DMS153 (cell line): ENCODE measurements around the gene MAGEE2.
"Not testable (repeated sequence)": the region's sequence is repeated elsewhere in the genome, so short reads cannot be mapped to it uniquely, and the experiment has no call there.

Source experiments
- DNase-seq: peaks from one replicate; lab custom pipeline; 2025; lab: John Stamatoyannopoulos, UW

Gene MAGEE2

DNA sequence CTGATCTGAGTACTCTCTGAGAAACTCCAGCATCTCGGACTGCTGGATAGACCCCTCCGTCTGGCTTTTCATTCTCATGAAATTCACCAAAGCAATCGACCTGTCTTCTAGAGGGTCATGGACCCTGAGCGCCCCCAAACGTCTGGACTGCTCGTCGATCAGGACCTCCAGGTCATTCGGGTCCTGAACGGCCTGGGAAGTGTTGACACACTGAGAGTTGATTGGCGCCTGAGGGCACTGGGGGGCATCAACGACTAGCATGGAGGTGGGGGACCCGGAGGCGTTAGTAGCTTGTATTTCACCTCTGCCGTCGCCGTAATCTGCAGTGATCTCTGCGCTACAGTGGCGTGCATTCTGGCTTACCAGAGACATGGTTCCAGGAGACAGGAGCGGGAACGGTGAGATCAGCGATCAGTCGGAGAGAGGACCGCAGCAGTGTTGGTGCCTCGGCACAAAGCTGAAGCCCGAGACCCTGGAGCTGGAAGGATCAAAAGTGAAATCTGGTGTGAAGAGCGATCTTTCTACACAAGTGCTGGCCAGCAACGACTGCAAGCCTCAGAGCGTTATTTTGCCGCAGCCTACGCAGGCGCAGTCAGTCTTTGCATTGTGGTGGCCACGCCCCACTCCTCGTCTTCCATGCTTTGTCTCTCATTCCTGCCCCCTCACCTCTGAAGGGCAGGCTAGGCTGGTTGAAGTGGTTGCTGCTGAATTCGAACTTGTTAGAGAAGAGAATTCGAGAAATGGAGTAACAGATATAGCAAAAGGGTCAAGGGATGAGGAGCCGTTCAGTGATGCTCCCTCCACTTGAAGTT lies at the start of gene MAGEE2:
Gene MAGEE2, minus strand, starts transcription at position 575 of the 812 bp plus-strand sequence. Its CDS starts 203 bp downstream, at position 372.
- no peak for DNase-seq

- no peak for DNase-seq
Observed at GRCh38 chrX:75786290-75786689, 1.2 kb upstream of the MAGEE2 start.

GRCh38 chrX:75781611-75782010 lies 3.4 kb downstream of the MAGEE2 start:
- no peak for DNase-seq

DNA sequence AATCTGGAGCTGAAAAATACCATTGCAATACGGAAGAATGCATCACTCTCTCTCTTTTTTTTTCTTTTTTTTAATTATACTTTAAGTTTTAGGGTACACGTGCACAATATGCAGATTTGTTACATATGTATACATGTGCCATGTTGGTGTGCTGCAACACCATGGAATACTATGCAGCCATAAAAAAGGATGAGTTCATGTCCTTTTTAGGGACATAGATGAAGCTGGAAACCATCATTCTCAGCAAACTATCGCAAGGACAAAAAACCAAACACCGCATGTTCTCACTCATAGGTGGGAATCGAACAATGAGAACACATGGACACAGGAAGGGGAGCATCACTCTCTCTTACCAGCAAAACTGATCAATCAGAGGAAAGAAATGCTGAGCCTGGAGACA lies 17.0 kb downstream of the MAGEE2 start:
- not testable (repeated sequence) for DNase-seq

DNA sequence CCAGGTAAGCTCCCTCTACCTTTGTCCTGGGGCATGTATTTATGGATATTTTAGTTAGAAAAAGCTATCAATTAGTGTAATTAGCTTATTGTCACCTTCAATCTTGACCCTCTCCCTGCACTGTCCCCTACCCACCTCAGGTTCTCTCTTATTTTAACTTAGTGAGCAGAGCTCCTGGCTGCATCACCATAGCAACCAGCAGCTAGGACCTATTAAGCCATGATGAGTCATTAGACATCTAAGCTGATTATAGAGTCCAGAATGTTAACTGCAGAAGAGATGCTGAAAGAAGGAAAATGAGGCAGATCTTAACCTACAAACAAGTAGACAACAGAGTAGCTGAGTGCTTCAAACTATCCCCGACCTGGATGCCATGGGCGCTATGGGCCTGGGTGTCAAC lies 36.6 kb downstream of the MAGEE2 start:
- no peak for DNase-seq

- no peak for DNase-seq
Observed at GRCh38 chrX:75746891-75747639, 38.0 kb downstream of the MAGEE2 start.
